Measurements from ENCODE around the gene POR.

POR gene

DNA sequence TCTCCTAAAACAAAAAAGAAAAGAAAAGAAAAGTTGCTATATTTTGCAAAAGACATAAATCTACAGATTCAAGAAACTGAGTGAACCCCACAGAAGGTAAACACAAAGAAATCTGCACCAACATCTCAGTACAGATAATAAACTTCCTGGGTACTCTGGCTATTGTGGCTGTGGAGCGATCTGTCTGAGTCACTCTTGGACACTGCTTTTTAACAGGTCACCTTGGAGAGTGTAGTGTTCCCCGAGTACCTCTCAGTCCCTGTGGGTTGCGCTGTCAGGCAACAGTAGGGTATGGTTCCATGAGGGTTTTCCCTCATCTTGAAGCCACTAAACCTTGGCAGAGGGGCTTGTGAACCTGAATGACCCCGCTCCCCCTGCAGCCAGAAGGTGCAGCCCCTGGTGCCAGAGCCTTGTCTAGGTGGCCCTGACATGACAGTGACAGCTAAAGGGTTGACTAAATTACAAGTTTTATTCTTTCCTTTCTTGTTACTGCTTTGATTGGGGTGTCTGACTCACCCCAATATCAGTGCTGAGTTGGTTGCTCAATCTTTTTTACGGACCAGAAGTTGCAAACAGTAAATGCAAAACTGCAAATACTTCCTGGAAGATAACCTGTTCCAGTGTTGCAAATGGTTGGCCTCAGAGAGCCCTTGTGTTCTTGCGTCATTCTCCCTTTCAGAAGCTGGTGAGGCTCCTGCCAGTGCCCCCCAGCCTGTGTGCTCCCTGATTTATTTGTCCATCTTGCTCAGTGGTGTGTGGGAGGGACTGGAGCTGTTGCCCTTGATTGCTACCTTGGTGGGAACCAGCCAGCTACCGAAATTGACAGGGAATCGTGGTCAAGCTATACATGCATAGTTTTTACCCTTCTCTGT is 30.6 kb downstream of the POR start:
- Histone ChIP-seq H3K27ac (ENCODE audit: low read depth, low read length, poor library complexity, severe bottlenecking) (peak overlapping the region; percentile 90), H3K79me2 (ENCODE audit: insufficient read depth, low read length) (no peaks in the 10 kb centered on the region), H3K9ac (ENCODE audit: low read length) (peak overlapping the region; percentile 8; the same call in 1 of the 2 replicates), H3K9me2 (ENCODE audit: low read depth, low read length) (no peaks in the 10 kb centered on the region), H3F3A (ENCODE audit: insufficient read depth, low read length) (no peaks in the 10 kb centered on the region; the same call in 1 of the 2 replicates), H2AFZ (ENCODE audit: low read length) (no peak overlapping the region), H3K9me3 (ENCODE audit: low read length) (no peaks in the 10 kb centered on the region), H3K36me3 (ENCODE audit: insufficient read depth, low read length) (no peaks in the 10 kb centered on the region), H3K4me3 (ENCODE audit: low read depth, low read length, poor library complexity, severe bottlenecking) (peak overlapping the region; percentile 2), H3K27me3 (ENCODE audit: insufficient read depth, low read length) (no peaks in the 10 kb centered on the region), H3K4me2 (ENCODE audit: low read length) (peak overlapping the region; percentile 32; the same call in 1 of the 2 replicates), H3K4me1 (ENCODE audit: insufficient read depth, low read length, severe bottlenecking) (peaks cover 30% of the 10 kb centered on the region), H4K20me1 (ENCODE audit: insufficient read depth, low read length) (no peaks in the 10 kb centered on the region)
- TF ChIP-seq EZH2 (IDR thresholded peaks at IDR 0.05; ENCODE audit: borderline replicate concordance, low read length) = no peak
- TF ChIP-seq, protein P1, sequence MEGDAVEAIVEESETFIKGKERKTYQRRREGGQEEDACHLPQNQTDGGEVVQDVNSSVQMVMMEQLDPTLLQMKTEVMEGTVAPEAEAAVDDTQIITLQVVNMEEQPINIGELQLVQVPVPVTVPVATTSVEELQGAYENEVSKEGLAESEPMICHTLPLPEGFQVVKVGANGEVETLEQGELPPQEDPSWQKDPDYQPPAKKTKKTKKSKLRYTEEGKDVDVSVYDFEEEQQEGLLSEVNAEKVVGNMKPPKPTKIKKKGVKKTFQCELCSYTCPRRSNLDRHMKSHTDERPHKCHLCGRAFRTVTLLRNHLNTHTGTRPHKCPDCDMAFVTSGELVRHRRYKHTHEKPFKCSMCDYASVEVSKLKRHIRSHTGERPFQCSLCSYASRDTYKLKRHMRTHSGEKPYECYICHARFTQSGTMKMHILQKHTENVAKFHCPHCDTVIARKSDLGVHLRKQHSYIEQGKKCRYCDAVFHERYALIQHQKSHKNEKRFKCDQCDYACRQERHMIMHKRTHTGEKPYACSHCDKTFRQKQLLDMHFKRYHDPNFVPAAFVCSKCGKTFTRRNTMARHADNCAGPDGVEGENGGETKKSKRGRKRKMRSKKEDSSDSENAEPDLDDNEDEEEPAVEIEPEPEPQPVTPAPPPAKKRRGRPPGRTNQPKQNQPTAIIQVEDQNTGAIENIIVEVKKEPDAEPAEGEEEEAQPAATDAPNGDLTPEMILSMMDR (IDR thresholded peaks at IDR 0.05; ENCODE audit: low read length) = no peak; the same call in 1 of the 2 replicates

DNA sequence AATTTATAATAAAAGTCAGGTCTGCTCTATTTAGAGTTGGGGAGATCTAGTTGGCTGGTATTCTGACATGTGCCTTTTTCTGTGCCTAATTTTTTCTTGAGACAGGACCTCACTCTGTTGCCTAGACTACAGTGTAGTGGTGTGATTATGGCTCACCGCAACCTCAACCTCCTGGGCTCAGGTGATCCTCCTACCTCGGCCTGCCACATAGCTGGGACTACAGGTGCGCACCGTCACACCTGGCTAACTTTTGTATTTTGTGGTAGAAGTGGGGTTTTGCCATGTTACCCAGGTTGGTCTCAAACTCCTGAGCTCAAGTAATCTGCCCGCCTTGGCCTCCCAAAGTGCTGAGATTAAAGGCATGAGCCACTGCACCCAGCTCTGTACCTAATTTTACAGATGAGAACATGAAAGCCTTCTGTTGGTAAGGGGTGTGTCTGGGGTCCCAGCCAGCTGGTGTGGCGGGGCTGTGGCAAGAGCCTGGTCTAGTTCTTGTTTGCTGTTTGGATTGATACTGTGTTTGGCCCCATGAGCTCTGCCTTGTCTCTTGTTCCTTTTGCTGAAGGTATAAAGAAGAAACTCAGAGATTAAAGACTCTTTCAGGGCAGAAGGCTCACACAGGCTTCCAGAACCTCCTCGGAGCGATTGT is 31.4 kb downstream of the POR start:
- H3K9me2 ChIP-seq (ENCODE audit: low read depth, low read length) = no peaks in the 10 kb centered on the region
- peak overlapping the region; percentile 90 for H3K27ac ChIP-seq (ENCODE audit: low read depth, low read length, poor library complexity, severe bottlenecking)
- no peak overlapping the region; the same call in 1 of the 2 replicates for H3K9ac ChIP-seq (ENCODE audit: low read length)
- no peaks in the 10 kb centered on the region for H4K20me1 ChIP-seq (ENCODE audit: insufficient read depth, low read length)
- no peaks in the 10 kb centered on the region; the same call in 1 of the 2 replicates for H3F3A ChIP-seq (ENCODE audit: insufficient read depth, low read length)
- H3K27me3 ChIP-seq (ENCODE audit: insufficient read depth, low read length) = no peaks in the 10 kb centered on the region
- H3K9me3 ChIP-seq (ENCODE audit: low read length) = no peaks in the 10 kb centered on the region
- H2AFZ ChIP-seq (ENCODE audit: low read length) = no peak overlapping the region
- H3K4me3 ChIP-seq (ENCODE audit: low read depth, low read length, poor library complexity, severe bottlenecking) = no peak overlapping the region
- peak overlapping the region; percentile 32; the same call in 1 of the 2 replicates for H3K4me2 ChIP-seq (ENCODE audit: low read length)
- TF ChIP-seq, protein P1 (IDR thresholded peaks at IDR 0.05; ENCODE audit: low read length) = no peak
- no peak for TF ChIP-seq EZH2 (IDR thresholded peaks at IDR 0.05; ENCODE audit: borderline replicate concordance, low read length)
- no peaks in the 10 kb centered on the region for H3K79me2 ChIP-seq (ENCODE audit: insufficient read depth, low read length)
- no peaks in the 10 kb centered on the region for H3K36me3 ChIP-seq (ENCODE audit: insufficient read depth, low read length)
- peaks cover 31% of the 10 kb centered on the region for H3K4me1 ChIP-seq (ENCODE audit: insufficient read depth, low read length, severe bottlenecking)

DNA sequence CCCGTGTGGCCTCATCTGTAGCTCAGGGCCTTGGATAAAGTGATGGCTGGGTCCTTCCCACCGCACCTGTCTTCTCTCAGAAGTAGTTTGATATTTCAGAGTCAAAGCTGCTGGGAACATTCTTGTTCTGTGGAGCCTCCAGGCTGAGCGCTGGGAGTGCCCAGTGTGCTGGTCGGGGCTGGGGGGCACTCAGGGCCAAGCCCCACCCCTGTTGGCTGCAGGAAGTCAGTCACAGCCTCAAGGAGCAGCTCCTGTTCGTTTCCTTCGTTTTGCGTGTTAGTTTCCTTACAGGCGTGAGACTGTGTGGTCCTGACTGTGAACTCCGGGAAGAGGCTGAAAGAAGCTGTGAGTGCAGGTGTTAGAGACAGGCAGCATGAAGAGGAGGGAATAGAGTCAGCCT is 33.2 kb downstream of the POR start:
- no peaks in the 10 kb centered on the region for H3K36me3 ChIP-seq (ENCODE audit: insufficient read depth, low read length)
- no peak overlapping the region for H2AFZ ChIP-seq (ENCODE audit: low read length)
- no peaks in the 10 kb centered on the region for H3K79me2 ChIP-seq (ENCODE audit: insufficient read depth, low read length)
- no peaks in the 10 kb centered on the region for H3K9me2 ChIP-seq (ENCODE audit: low read depth, low read length)
- H3K4me2 ChIP-seq (ENCODE audit: low read length) = no peak overlapping the region
- no peaks in the 10 kb centered on the region for H3K27me3 ChIP-seq (ENCODE audit: insufficient read depth, low read length)
- H3K9ac ChIP-seq (ENCODE audit: low read length) = no peak overlapping the region
- no peaks in the 10 kb centered on the region for H4K20me1 ChIP-seq (ENCODE audit: insufficient read depth, low read length)
- H3K27ac ChIP-seq (ENCODE audit: low read depth, low read length, poor library complexity, severe bottlenecking) = no peak overlapping the region
- H3F3A ChIP-seq (ENCODE audit: insufficient read depth, low read length) = no peaks in the 10 kb centered on the region; the same call in 1 of the 2 replicates
- no peaks in the 10 kb centered on the region for H3K9me3 ChIP-seq (ENCODE audit: low read length)
- TF ChIP-seq, protein P1 (IDR thresholded peaks at IDR 0.05; ENCODE audit: low read length) = no peak
- no peak for TF ChIP-seq EZH2 (IDR thresholded peaks at IDR 0.05; ENCODE audit: borderline replicate concordance, low read length)
- H3K4me3 ChIP-seq (ENCODE audit: low read depth, low read length, poor library complexity, severe bottlenecking) = no peak overlapping the region
- H3K4me1 ChIP-seq (ENCODE audit: insufficient read depth, low read length, severe bottlenecking) = peaks cover 34% of the 10 kb centered on the region

Measured in OCI-LY1 (cell line).